GM13976 (cell line): Measurements from ENCODE around the gene SPRED2.

Experiments used
- DNase-seq: peaks from one replicate; pipeline ENCODE4 v3.0.0; 2012; ENCODE audit warnings: low spot score
- in situ Hi-C: fragments of 300-500 bp; cut with MboI; formaldehyde crosslinking; loops from one replicate; pipeline ENCODE4 v1.12.0; 2022; ENCODE audit warnings: low sequenced_read_pairs, mixed read lengths, inconsistent platforms; ENCODE audit not compliant: unreplicated experiment
- TF ChIP-seq, protein P1 (sequence below): IDR thresholded peaks from 2 replicates; pipeline ENCODE4 v1.5.1; 2012; ENCODE audit warnings: borderline replicate concordance, mild to moderate bottlenecking; ENCODE audit not compliant: insufficient read depth; ENCODE audit errors: extremely low read depth, missing control alignments, control extremely low read depth

SPRED2 gene

DNA sequence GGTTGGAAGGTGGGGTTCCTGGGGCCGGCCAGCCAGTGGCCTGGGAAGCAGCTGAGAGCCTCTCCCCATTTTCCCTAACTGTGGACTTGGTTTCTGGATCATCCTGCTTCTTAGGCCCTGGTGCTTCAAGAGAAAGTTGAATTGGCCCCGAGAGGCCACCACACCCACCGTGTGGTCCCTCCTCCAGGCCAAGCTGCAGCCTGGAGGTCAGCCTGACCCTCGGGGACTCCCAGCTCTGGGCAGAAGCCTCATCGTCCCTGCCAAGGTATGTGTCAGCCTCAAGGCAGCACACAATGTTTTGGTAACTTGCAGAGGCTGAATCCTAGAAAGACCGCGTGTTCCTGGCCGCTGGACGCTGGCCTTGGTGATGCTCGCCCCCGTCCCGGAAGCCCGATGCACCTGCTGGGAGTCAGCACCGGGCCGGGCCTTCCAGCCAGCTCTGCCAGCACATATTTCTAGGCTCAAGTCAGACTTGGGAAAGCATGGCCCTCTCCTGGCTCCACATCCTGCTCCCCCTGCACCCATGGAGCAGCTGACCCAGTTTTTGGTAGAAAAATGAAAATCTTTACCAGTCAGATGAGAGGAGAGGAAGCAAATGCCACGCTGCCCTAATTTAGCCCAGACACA is 132.2 kb downstream of the SPRED2 start:
- TF ChIP-seq, protein P1, sequence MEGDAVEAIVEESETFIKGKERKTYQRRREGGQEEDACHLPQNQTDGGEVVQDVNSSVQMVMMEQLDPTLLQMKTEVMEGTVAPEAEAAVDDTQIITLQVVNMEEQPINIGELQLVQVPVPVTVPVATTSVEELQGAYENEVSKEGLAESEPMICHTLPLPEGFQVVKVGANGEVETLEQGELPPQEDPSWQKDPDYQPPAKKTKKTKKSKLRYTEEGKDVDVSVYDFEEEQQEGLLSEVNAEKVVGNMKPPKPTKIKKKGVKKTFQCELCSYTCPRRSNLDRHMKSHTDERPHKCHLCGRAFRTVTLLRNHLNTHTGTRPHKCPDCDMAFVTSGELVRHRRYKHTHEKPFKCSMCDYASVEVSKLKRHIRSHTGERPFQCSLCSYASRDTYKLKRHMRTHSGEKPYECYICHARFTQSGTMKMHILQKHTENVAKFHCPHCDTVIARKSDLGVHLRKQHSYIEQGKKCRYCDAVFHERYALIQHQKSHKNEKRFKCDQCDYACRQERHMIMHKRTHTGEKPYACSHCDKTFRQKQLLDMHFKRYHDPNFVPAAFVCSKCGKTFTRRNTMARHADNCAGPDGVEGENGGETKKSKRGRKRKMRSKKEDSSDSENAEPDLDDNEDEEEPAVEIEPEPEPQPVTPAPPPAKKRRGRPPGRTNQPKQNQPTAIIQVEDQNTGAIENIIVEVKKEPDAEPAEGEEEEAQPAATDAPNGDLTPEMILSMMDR, result no peak
- no peak for DNase-seq
- in situ Hi-C loops, result no loop called here

DNA sequence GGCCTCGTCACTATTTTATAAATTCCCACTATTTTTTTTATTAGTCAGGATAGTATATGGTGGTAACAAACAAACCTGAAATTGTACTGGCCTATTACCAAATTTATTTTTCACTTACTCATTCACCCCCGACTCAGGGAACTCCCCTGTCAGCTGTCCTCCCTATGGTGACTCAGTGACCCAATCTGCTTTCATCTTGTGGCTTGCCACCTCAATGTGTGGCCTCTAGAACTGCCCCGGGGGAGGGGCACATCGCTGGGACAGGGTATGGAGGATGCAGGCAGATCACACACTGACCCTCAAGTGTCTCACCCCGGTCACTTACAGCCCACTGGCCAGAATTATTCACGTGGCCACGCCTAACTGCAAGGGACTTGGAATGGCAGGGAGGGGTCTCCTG is 133.2 kb downstream of the SPRED2 start:
- TF ChIP-seq, protein P1, result no peak
- in situ Hi-C loops, result no loop called here

DNA sequence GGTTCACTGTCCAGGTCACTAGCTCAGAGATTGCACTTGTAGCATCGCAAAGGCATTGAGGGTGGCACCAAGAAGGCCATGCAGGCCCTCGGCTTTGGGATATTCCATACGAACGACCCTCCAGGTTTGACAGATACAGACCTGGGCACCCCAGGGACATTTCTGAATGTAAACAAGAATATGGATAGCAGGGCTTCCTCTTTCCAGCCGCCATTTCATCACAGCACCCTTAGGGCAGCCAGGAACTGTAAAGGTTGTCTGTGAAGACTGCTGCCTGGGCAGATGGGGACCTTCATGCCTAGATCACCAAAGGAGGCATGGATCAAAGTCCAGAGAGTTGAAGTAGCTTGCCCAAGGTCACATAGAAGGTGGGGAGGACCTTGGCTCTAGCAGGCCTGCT is 134.3 kb downstream of the SPRED2 start:
- in situ Hi-C loops, result no loop called here
- no peak for DNase-seq
- TF ChIP-seq, protein P1, result no peak

More for the DNA sequence above, 133.2 kb downstream of the SPRED2 start:
- no peak for DNase-seq

DNA sequence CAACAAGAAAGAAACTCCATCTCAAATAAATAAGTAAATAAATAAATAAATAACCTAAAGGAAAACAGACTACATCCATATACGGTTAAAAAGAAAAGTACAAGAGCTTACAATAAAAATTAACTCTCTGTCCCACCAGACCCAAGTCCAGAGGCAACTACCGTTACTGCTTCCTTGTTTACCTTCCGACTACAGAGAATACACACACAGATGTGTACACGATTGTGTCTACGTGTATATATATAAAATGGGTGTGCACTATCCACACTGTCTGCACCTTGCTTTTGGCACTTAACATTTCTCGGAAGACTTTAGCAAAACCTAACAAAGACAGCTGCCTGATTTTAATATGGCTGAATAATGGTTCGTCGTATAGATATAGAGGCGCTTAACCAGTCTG is 134.9 kb downstream of the SPRED2 start:
- in situ Hi-C loops, result no loop called here
- TF ChIP-seq, protein P1, result no peak
- DNase-seq, result no peak

DNA sequence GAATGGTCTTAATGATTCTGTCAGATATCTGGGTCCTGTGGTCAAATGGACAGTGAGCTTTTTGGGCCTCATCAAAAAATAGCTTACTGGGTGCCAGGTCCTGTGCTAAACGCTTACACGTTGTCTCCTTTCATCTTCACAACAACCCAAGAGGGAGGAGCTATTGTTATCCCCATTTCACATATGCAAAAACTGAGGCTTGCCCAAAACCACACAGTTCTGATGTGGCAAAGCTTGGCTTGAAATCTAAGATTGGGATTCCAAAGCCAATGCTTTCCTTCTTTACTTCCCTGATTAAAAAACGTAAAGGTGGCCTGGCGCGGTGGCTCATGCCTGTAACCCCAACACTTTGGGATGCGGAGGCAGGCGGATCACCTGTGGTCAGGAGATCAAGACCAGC is 135.4 kb downstream of the SPRED2 start:
- no peak for DNase-seq
- in situ Hi-C loops, result no loop called here
- TF ChIP-seq, protein P1, result no peak

DNA sequence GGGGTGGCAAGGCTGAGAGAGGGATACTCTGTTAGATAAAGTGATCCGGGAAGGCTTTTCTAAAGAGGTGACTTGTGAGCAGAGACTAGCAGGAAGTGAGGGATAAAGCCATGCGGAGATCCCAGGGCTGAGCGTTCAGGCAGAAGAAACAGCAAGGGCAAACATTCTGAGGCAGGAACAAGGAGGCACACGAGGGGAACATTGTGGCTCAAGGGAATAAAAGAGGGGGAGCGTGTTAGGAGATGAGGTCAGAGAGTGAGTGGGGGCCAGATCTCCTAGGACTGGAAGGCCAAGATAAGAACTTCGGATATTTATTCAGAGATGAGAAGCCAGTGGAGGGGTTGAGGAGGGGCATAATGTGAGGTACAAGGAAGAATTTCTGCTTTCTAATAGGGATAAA is 137.7 kb downstream of the SPRED2 start:
- in situ Hi-C loops, result no loop called here
- DNase-seq, result no peak
- TF ChIP-seq, protein P1, result no peak
